CD14-positive monocyte (primary cell): ENCODE data around the gene SHROOM3. TPM values are rescaled to one million over a fixed set of nuclear protein-coding genes. Genes with fewer than 3 reads are reported as not detected.

Experiments
- DNase-seq, 3 donors: peaks; one replicate each; pipeline ENCODE4 v3.0.0-alpha.2; 2011 to 2022
- H2AFZ ChIP-seq: 2 replicates; pipeline ENCODE4 v1.6.0; 2012; ENCODE audit warnings: mild to moderate bottlenecking, low read depth, low read length, inconsistent platforms; ENCODE audit not compliant: insufficient read depth, poor library complexity, severe bottlenecking
- H3K27ac ChIP-seq, 2 donors: 1 replicate in 1 of 2; 2 replicates in 1 of 2; pipeline ENCODE4 v1.5.1; 2012 to 2013; ENCODE audit warnings: low read length in 2 of 2, control low read depth in 1 of 2, inconsistent platforms in 1 of 2, low read depth in 1 of 2, mild to moderate bottlenecking in 1 of 2
- H3K27me3 ChIP-seq, 2 donors: one replicate each; pipeline versions ENCODE4 v1.6.0 to v1.6.1; 2011 to 2013; ENCODE audit warnings: low read length in 2 of 2; ENCODE audit not compliant: control insufficient read depth in 2 of 2, insufficient read depth in 2 of 2
- H3K36me3 ChIP-seq, 2 donors: replicated peaks in 1 of 2; 1 replicate in 1 of 2; 2 replicates in 1 of 2; pipeline versions ENCODE4 v1.5.1 to v1.6.1; 2012 to 2013; ENCODE audit warnings: low read length in 2 of 2, control low read depth in 1 of 2, inconsistent platforms in 1 of 2, mild to moderate bottlenecking in 1 of 2; ENCODE audit not compliant: insufficient read depth in 2 of 2, control insufficient read depth in 1 of 2
- H3K4me1 ChIP-seq, 2 donors: 1 replicate in 1 of 2; 2 replicates in 1 of 2; pipeline versions ENCODE4 v1.5.1 to v1.6.1; 2012 to 2013; ENCODE audit warnings: low read length in 2 of 2, control low read depth in 1 of 2, inconsistent platforms in 1 of 2, mild to moderate bottlenecking in 1 of 2, moderate library complexity in 1 of 2; ENCODE audit not compliant: insufficient read depth in 2 of 2, control insufficient read depth in 1 of 2
- H3K4me2 ChIP-seq: replicated peaks from 2 replicates; pipeline ENCODE3; 2012; ENCODE audit warnings: low read length, moderate library complexity, mild to moderate bottlenecking; ENCODE audit not compliant: poor library complexity, severe bottlenecking; ENCODE audit errors: extremely low read depth
- H3K4me3 ChIP-seq, 3 experiments: fragments of 200-600 bp in 1 of 3; sonication (generic) in 1 of 3; replicated peaks in 1 of 3; 1 replicate in 2 of 3; 2 replicates in 1 of 3; pipeline ENCODE4 v1.5.1; 2011 to 2013; ENCODE audit warnings: low read length in 3 of 3, mild to moderate bottlenecking in 3 of 3, control low read depth in 2 of 3, low read depth in 2 of 3, inconsistent platforms in 1 of 3, moderate library complexity in 1 of 3
- H3K79me2 ChIP-seq: 2 replicates; pipeline ENCODE4 v1.6.0; 2012; ENCODE audit warnings: mild to moderate bottlenecking, control low read depth, inconsistent platforms, low read length, moderate library complexity; ENCODE audit not compliant: insufficient read depth
- H3K9ac ChIP-seq: 2 replicates; pipeline ENCODE4 v1.6.0; 2017; ENCODE audit warnings: low read length, mild to moderate bottlenecking; ENCODE audit not compliant: insufficient read depth, poor library complexity, severe bottlenecking
- H3K9me3 ChIP-seq, 2 donors: replicated peaks in 1 of 2; 1 replicate in 1 of 2; 2 replicates in 1 of 2; pipeline versions ENCODE4 v1.5.1 to v1.6.1; 2012 to 2013; ENCODE audit warnings: low read length in 2 of 2, control low read depth in 1 of 2; ENCODE audit not compliant: control insufficient read depth in 1 of 2, insufficient read depth in 1 of 2
- H4K20me1 ChIP-seq: 2 replicates; pipeline ENCODE4 v1.6.0; 2012; ENCODE audit warnings: mild to moderate bottlenecking, low read length, control low read depth, moderate library complexity; ENCODE audit not compliant: insufficient read depth
- H3K27ac Mint-ChIP-seq, 7 donors: one replicate each; pipeline ENCODE4 v1.8.0; 2020; ENCODE audit warnings: mild to moderate bottlenecking in 7 of 7, mixed read lengths in 7 of 7, moderate library complexity in 6 of 7, inconsistent platforms in 2 of 7
- H3K27me3 Mint-ChIP-seq, 3 donors: one replicate each; pipeline ENCODE4 v1.8.0; 2021 to 2022; ENCODE audit warnings: low read depth in 3 of 3, mild to moderate bottlenecking in 3 of 3, mixed read lengths in 3 of 3, moderate library complexity in 3 of 3, inconsistent platforms in 1 of 3
- H3K36me3 Mint-ChIP-seq, 2 donors: one replicate each; pipeline ENCODE4 v1.8.0; 2020; ENCODE audit warnings: mixed read lengths in 2 of 2, inconsistent platforms in 1 of 2, mild to moderate bottlenecking in 1 of 2
- H3K4me1 Mint-ChIP-seq: one replicate; pipeline ENCODE4 v1.8.0; 2020; ENCODE audit warnings: mild to moderate bottlenecking, mixed read lengths
- H3K4me3 Mint-ChIP-seq, 2 donors: one replicate each; pipeline ENCODE4 v1.8.0; 2020; ENCODE audit warnings: mild to moderate bottlenecking in 2 of 2, mixed read lengths in 2 of 2, moderate library complexity in 1 of 2
- H3K9me3 Mint-ChIP-seq, 7 donors: one replicate each; pipeline ENCODE4 v1.8.0; 2020 to 2022; ENCODE audit warnings: mixed read lengths in 7 of 7, mild to moderate bottlenecking in 6 of 7, moderate library complexity in 6 of 7, inconsistent platforms in 2 of 7
- WGBS: methylation state at CpG from one replicate; pipeline ENCODE4 v1.1.5; 2013; ENCODE audit warnings: missing lambda C conversion rate; ENCODE audit not compliant: insufficient coverage; 5-methylcytosine and 5-hydroxymethylcytosine counted together
- intact Hi-C, 2 donors: fragments of 100-400 bp; cut with micrococcal nuclease; formaldehyde crosslinking; loops; one replicate each; pipeline versions ENCODE4 v1.15.0 to v1.15.1; 2023
- polyA plus RNA-seq, 3 donors: library from polyadenylated mRNA; depleted of rRNA in 1 of 3; unstranded in 2 of 3; stranded (reverse) in 1 of 3; fragments of 300-500 nt in 2 of 3; fragments of >200 nt in 1 of 3; fragmentation: Illumina TruSeq in 2 of 3; gene quantifications; 1 replicate in 2 of 3; 2 replicates in 1 of 3; pipeline ENCODE4 v1.2.3, GENCODE V29; 2012 to 2021
- TF ChIP-seq, protein P1 (sequence below): fragments of 200-600 bp; IDR thresholded peaks from one replicate; pipeline ENCODE4 v1.8.0; 2022; ENCODE audit warnings: antibody characterized with exemption, mild to moderate bottlenecking

The SHROOM3 gene
- polyA plus RNA-seq, 3 donors = not detected

DNA sequence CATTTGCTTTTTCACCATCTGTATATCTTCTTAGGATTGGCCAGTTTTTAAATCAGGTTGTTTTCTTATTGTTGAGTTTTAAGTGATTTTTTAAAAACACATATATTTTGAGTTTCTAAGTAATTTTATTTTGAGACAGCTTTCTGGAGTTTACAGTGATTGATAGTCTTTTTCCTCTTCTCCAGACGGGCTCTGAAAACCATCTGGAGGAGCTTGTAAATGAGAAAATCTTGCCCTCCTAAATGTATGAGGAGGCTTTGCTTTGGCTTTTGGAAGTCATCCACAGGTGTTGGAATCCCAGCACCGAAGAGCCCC, 302.7 kb downstream of the SHROOM3 start:
- Histone ChIP-seq H3K4me1 (no peaks in the 10 kb centered on the region), H4K20me1 (no peaks in the 10 kb centered on the region), H3K4me2 (no peak overlapping the region), H3K27me3 (peaks cover 0 to 6% of the 10 kb centered on the region in 2 donors), H3K27ac (no peak overlapping the region), H3K79me2 (no peaks in the 10 kb centered on the region), H3K36me3 (no peaks in the 10 kb centered on the region), H3K4me3 (no peak overlapping the region), H2AFZ (no peak overlapping the region), H3K9me3 (no peaks in the 10 kb centered on the region), H3K9ac (no peak overlapping the region)
- TF ChIP-seq, protein P1, sequence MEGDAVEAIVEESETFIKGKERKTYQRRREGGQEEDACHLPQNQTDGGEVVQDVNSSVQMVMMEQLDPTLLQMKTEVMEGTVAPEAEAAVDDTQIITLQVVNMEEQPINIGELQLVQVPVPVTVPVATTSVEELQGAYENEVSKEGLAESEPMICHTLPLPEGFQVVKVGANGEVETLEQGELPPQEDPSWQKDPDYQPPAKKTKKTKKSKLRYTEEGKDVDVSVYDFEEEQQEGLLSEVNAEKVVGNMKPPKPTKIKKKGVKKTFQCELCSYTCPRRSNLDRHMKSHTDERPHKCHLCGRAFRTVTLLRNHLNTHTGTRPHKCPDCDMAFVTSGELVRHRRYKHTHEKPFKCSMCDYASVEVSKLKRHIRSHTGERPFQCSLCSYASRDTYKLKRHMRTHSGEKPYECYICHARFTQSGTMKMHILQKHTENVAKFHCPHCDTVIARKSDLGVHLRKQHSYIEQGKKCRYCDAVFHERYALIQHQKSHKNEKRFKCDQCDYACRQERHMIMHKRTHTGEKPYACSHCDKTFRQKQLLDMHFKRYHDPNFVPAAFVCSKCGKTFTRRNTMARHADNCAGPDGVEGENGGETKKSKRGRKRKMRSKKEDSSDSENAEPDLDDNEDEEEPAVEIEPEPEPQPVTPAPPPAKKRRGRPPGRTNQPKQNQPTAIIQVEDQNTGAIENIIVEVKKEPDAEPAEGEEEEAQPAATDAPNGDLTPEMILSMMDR = no peak
- intact Hi-C loops = no loop called here
- Mint-ChIP-seq H3K4me1 (no peaks in the 10 kb centered on the region), H3K9me3 (peaks cover 0 to 5% (median 0%) of the 10 kb centered on the region in 7 donors), H3K36me3 (no peaks in the 10 kb centered on the region), H3K27me3 (peaks cover 0 to 5% (median 2%) of the 10 kb centered on the region in 3 donors), H3K4me3 (no peak overlapping the region), H3K27ac (no peak overlapping the region)
- 80% methylated on average over 1 of the region's 2 CpGs for whole genome bisulfite sequencing
- no peak for DNase-seq

DNA sequence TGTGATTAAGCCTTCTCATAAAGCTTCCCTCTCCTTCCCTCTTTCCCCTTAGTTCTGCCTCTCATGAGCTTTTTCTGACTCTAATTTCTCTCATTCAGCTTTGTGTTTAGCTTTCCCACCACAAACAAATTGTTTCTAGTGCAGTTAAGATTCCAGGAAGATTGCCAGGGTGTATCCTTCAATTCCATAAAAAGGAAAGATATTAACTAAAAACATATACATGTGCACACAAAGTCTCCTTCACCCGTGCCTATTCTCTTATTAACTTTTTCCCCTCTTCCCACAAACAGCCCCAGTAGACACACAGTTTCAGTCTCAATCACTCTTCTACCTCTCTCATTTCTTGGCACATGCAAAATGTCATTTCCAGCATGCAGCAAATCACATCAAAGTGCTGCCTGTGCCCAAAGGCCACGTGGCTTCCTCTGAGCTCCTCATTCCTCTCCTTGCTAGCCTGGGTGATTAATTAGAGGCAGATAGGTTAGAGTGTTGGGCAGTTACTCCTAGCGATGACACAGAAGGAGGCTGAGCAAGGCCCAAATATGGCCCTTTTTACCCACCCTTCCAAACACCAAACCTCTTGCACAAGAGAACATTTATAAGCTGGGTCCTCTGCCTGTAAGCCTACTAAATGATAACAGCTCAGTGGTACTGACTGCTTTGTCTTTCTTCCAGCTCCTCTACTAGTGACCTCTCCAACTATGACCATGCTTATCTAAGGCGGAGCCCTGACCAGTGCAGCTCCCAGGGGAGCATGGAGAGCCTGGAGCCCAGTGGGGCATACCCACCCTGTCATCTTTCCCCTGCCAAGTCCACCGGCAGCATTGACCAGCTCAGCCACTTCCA, 303.3 kb downstream of the SHROOM3 start:
- no peak for DNase-seq
- no peak overlapping the region for H3K4me3 Mint-ChIP-seq
- TF ChIP-seq, protein P1 = no peak
- H3K27me3 ChIP-seq = peaks cover 0 to 6% of the 10 kb centered on the region in 2 donors
- intact Hi-C loops = no loop called here
- no peak overlapping the region for H3K4me3 ChIP-seq
- H3K27ac ChIP-seq = no peak overlapping the region
- H2AFZ ChIP-seq = no peak overlapping the region
- no peaks in the 10 kb centered on the region for H3K36me3 ChIP-seq
- no peak overlapping the region for H3K9ac ChIP-seq
- H3K79me2 ChIP-seq = no peaks in the 10 kb centered on the region
- 97% methylated on average over 3 of the region's 5 CpGs for WGBS
- H3K9me3 ChIP-seq = no peaks in the 10 kb centered on the region
- H4K20me1 ChIP-seq = no peaks in the 10 kb centered on the region
- no peaks in the 10 kb centered on the region for H3K4me1 Mint-ChIP-seq
- H3K4me1 ChIP-seq = no peaks in the 10 kb centered on the region
- H3K27me3 Mint-ChIP-seq = peaks cover 0 to 4% (median 0%) of the 10 kb centered on the region in 3 donors
- no peaks in the 10 kb centered on the region for H3K36me3 Mint-ChIP-seq
- H3K4me2 ChIP-seq = no peak overlapping the region
- peaks cover 0 to 5% (median 0%) of the 10 kb centered on the region in 7 donors for H3K9me3 Mint-ChIP-seq
- peak overlapping the region in 1 of 7 donors; percentile 37 for H3K27ac Mint-ChIP-seq
